HepG2 (cell line): ENCODE results near the gene CST4. TPM values are rescaled to one million over a fixed set of nuclear protein-coding genes. Genes with fewer than 3 reads are reported as not detected.

Experiments
- DPF2 ChIP-seq: sonication (generic); formaldehyde crosslinking; IDR thresholded peaks from 2 replicates; pipeline ENCODE4 v1.4.0; 2020; ENCODE audit warnings: mild to moderate bottlenecking, low read depth, missing genetic modification reagents, borderline replicate concordance
- ELF1 ChIP-seq: sonication (generic); formaldehyde crosslinking; IDR thresholded peaks from 2 replicates; pipeline ENCODE4 v1.4.0; 2020; ENCODE audit warnings: missing genetic modification reagents
- FOXP1 ChIP-seq, 2 experiments: fragments of 450-650 bp in 1 of 2; IDR thresholded peaks; 2 replicates each; pipeline ENCODE4 v1.6.1; 2017 to 2018; ENCODE audit warnings: antibody characterized with exemption in 1 of 2
- HMG20A ChIP-seq: IDR thresholded peaks from 2 replicates; pipeline ENCODE4 v1.6.1; 2016; ENCODE audit warnings: borderline replicate concordance
- IKZF1 ChIP-seq: fragments of 450-650 bp; IDR thresholded peaks from 2 replicates; pipeline ENCODE4 v1.7.1; 2016
- SAP130 ChIP-seq: IDR thresholded peaks from 2 replicates; pipeline ENCODE4 v1.6.1; 2016; ENCODE audit warnings: low read depth
- SATB2 ChIP-seq: sonication (generic); formaldehyde crosslinking; IDR thresholded peaks from 2 replicates; pipeline ENCODE4 v1.5.0; 2020; ENCODE audit warnings: missing genetic modification reagents
- TCF7L2 ChIP-seq: IDR thresholded peaks from 2 replicates; pipeline ENCODE4 v1.6.1; 2011; ENCODE audit warnings: mild to moderate bottlenecking, low read depth, low read length, moderate library complexity
- TFE3 ChIP-seq: IDR thresholded peaks from 2 replicates; pipeline ENCODE4 v1.6.1; 2016
- ZC3H4 ChIP-seq: sonication (generic); formaldehyde crosslinking; IDR thresholded peaks from 2 replicates; pipeline ENCODE4 v1.4.0; 2020; ENCODE audit warnings: missing genetic modification reagents, borderline replicate concordance
- ZNF207 ChIP-seq: fragments of 450-650 bp; IDR thresholded peaks from 2 replicates; pipeline ENCODE4 v1.6.1; 2016; ENCODE audit warnings: antibody characterized with exemption, borderline replicate concordance
- ZNF264 ChIP-seq: sonication (generic); formaldehyde crosslinking; IDR thresholded peaks from 2 replicates; pipeline ENCODE4 v1.4.0; 2020; ENCODE audit warnings: missing genetic modification reagents
- ZNF484 ChIP-seq: sonication (generic); formaldehyde crosslinking; IDR thresholded peaks from 2 replicates; pipeline ENCODE4 v1.5.1; 2020; ENCODE audit warnings: mild to moderate bottlenecking, low read depth, missing genetic modification reagents, borderline replicate concordance
- ZNF513 ChIP-seq: sonication (generic); formaldehyde crosslinking; conservative IDR thresholded peaks from 2 replicates; pipeline ENCODE4 v1.5.0; 2020; ENCODE audit warnings: missing genetic modification reagents
- ZNF543 ChIP-seq: sonication (generic); formaldehyde crosslinking; IDR thresholded peaks from 2 replicates; pipeline ENCODE4 v1.4.0; 2020; ENCODE audit warnings: mild to moderate bottlenecking, missing genetic modification reagents
- ZSCAN22 ChIP-seq: sonication (generic); formaldehyde crosslinking; IDR thresholded peaks from 2 replicates; pipeline ENCODE4 v1.4.0; 2020; ENCODE audit warnings: mild to moderate bottlenecking, missing genetic modification reagents
- polyA plus RNA-seq, 8 experiments: library from polyadenylated mRNA; depleted of rRNA in 3 of 8; stranded (reverse) in 7 of 8; unstranded in 1 of 8; fragments of >200 nt; fragmentation: Illumina TruSeq in 4 of 8; extraction: Trizol in 4 of 8; gene quantifications; 2 replicates each; pipeline versions ENCODE4 v1.2.1 to v1.2.3, GENCODE V29; 2011 to 2016; ENCODE audit warnings: low read depth in 4 of 8, missing spikeins in 1 of 8, mixed read lengths in 1 of 8; ENCODE audit not compliant: insufficient read depth in 1 of 8
- total RNA-seq, 5 experiments: library from RNA; depleted of rRNA; stranded (reverse); fragments of >200 nt; fragmentation: Illumina TruSeq; extraction: Trizol; gene quantifications; 2 replicates each; pipeline ENCODE4 v1.2.3, GENCODE V29; 2016; ENCODE audit warnings: low read depth in 1 of 5
- TF ChIP-seq, protein P1 (sequence below): sonication (generic); formaldehyde crosslinking; conservative IDR thresholded peaks from 2 replicates; pipeline ENCODE4 v1.8.0; 2022; ENCODE audit warnings: missing genetic modification reagents
- TF ChIP-seq, protein P2 (sequence below): sonication (generic); formaldehyde crosslinking; IDR thresholded peaks from 2 replicates; pipeline ENCODE4 v1.4.0; 2020; ENCODE audit warnings: missing genetic modification reagents
- TF ChIP-seq, protein P3 (sequence below): sonication (generic); formaldehyde crosslinking; IDR thresholded peaks from 2 replicates; pipeline ENCODE4 v1.4.0; 2020; ENCODE audit warnings: mild to moderate bottlenecking, missing genetic modification reagents

The CST4 gene
- total and polyA plus RNA-seq, 2 of the 13 experiments (the other 11 are each of a cell fraction or from before 2014, with no cell fraction given): not detected

- TF ChIP-seq, protein P1, sequence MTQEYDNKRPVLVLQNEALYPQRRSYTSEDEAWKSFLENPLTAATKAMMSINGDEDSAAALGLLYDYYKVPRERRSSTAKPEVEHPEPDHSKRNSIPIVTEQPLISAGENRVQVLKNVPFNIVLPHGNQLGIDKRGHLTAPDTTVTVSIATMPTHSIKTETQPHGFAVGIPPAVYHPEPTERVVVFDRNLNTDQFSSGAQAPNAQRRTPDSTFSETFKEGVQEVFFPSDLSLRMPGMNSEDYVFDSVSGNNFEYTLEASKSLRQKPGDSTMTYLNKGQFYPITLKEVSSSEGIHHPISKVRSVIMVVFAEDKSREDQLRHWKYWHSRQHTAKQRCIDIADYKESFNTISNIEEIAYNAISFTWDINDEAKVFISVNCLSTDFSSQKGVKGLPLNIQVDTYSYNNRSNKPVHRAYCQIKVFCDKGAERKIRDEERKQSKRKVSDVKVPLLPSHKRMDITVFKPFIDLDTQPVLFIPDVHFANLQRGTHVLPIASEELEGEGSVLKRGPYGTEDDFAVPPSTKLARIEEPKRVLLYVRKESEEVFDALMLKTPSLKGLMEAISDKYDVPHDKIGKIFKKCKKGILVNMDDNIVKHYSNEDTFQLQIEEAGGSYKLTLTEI (CRISPR knock-in tag): no peak
- TF ChIP-seq FOXP1 (IDR thresholded peaks at IDR 0.05) (no peak), FOXP1 (CRISPR knock-in tag; IDR thresholded peaks at IDR 0.05) (no peak), ZNF264 (CRISPR knock-in tag) (no peak), TFE3 (CRISPR knock-in tag) (no peak; the same call in 1 of the 2 replicates), HMG20A (CRISPR knock-in tag) (no peak), DPF2 (no peak), ELF1 (CRISPR knock-in tag) (no peak), SATB2 (no peak), ZNF484 (CRISPR knock-in tag) (no peak), IKZF1 (no peak), SAP130 (CRISPR knock-in tag) (peak; percentile 46; the same call in 1 of the 2 replicates), ZNF513 (CRISPR knock-in tag) (no peak), ZC3H4 (peak; percentile 93), TCF7L2 (no peak), ZNF207 (no peak), ZNF543 (CRISPR knock-in tag) (no peak), ZSCAN22 (CRISPR knock-in tag) (no peak)
- TF ChIP-seq, protein P2, sequence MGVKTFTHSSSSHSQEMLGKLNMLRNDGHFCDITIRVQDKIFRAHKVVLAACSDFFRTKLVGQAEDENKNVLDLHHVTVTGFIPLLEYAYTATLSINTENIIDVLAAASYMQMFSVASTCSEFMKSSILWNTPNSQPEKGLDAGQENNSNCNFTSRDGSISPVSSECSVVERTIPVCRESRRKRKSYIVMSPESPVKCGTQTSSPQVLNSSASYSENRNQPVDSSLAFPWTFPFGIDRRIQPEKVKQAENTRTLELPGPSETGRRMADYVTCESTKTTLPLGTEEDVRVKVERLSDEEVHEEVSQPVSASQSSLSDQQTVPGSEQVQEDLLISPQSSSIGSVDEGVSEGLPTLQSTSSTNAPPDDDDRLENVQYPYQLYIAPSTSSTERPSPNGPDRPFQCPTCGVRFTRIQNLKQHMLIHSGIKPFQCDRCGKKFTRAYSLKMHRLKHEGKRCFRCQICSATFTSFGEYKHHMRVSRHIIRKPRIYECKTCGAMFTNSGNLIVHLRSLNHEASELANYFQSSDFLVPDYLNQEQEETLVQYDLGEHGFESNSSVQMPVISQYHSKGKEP: no peak; the same call in 1 of the 2 replicates
- TF ChIP-seq, protein P3, sequence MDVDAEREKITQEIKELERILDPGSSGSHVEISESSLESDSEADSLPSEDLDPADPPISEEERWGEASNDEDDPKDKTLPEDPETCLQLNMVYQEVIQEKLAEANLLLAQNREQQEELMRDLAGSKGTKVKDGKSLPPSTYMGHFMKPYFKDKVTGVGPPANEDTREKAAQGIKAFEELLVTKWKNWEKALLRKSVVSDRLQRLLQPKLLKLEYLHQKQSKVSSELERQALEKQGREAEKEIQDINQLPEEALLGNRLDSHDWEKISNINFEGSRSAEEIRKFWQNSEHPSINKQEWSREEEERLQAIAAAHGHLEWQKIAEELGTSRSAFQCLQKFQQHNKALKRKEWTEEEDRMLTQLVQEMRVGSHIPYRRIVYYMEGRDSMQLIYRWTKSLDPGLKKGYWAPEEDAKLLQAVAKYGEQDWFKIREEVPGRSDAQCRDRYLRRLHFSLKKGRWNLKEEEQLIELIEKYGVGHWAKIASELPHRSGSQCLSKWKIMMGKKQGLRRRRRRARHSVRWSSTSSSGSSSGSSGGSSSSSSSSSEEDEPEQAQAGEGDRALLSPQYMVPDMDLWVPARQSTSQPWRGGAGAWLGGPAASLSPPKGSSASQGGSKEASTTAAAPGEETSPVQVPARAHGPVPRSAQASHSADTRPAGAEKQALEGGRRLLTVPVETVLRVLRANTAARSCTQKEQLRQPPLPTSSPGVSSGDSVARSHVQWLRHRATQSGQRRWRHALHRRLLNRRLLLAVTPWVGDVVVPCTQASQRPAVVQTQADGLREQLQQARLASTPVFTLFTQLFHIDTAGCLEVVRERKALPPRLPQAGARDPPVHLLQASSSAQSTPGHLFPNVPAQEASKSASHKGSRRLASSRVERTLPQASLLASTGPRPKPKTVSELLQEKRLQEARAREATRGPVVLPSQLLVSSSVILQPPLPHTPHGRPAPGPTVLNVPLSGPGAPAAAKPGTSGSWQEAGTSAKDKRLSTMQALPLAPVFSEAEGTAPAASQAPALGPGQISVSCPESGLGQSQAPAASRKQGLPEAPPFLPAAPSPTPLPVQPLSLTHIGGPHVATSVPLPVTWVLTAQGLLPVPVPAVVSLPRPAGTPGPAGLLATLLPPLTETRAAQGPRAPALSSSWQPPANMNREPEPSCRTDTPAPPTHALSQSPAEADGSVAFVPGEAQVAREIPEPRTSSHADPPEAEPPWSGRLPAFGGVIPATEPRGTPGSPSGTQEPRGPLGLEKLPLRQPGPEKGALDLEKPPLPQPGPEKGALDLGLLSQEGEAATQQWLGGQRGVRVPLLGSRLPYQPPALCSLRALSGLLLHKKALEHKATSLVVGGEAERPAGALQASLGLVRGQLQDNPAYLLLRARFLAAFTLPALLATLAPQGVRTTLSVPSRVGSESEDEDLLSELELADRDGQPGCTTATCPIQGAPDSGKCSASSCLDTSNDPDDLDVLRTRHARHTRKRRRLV (CRISPR knock-in tag): no peak
Observed at GRCh38 chr20:23636182-23636907, 52.5 kb downstream of the CST4 start (continued).
